HCT116 (cell line): ENCODE data around the gene ZGPAT. TPM values are rescaled to one million over a fixed set of nuclear protein-coding genes. Genes with fewer than 3 reads are reported as not detected.

Source experiments
- ATAC-seq: fragments of 200-7000 bp; cut with Tn5 transposase; 2 replicates; pipeline ENCODE4 v1.9.1; 2020; ENCODE audit warnings: mild to moderate bottlenecking, moderate library complexity
- BruUV-seq: library from RNA; stranded (reverse); fragments of 400-500 nt; replicated peaks from 2 replicates; lab custom pipeline; 2021; lab: Mats Ljungman, UMichigan
- CTCF ChIA-PET: fragments of 300-600 bp; sonication (Branson Sonifier 250); formaldehyde crosslinking; loops from one replicate; lab custom pipeline; 2021; ENCODE audit warnings: antibody characterized with exemption; lab: Charles Lee
- POLR2A ChIA-PET: fragments of 300-600, 350-600 bp; sonication (Branson Sonifier 250); formaldehyde crosslinking; loops from one replicate; lab custom pipeline; 2021; ENCODE audit warnings: antibody characterized with exemption; lab: Charles Lee
- RAD21 ChIA-PET, 2 experiments: fragments of 300-600 bp; sonication (Branson Sonifier 250); formaldehyde crosslinking; loops; one replicate each; lab custom pipeline; 2023; ENCODE audit warnings: low total read pairs in 2 of 2; ENCODE audit not compliant: uncharacterized antibody in 2 of 2, unreplicated experiment in 2 of 2, low non-redundant PET in 1 of 2; lab: Charles Lee
- DNase-seq: peaks from one replicate; pipeline ENCODE4 v3.0.0-alpha.2; 2010; ENCODE audit warnings: low read depth, low spot score
- H2AFZ ChIP-seq: fragments of 200-600 bp; shearing (Covaris generic), sonication (generic); 2 replicates; pipeline ENCODE4 v1.6.1; 2017; ENCODE audit warnings: low read depth, mixed run types, mixed read lengths, antibody characterized with exemption, low read length; ENCODE audit not compliant: poor library complexity, severe bottlenecking
- H3K27ac ChIP-seq: 2 replicates; pipeline ENCODE4 v1.5.1; 2012; ENCODE audit warnings: low read depth, low read length
- H3K27me3 ChIP-seq: fragments of 200-600 bp; sonication (generic); 2 replicates; pipeline ENCODE4 v1.6.1; 2016; ENCODE audit warnings: mixed run types, low read length, mixed read lengths; ENCODE audit not compliant: insufficient read depth
- H3K36me3 ChIP-seq, 2 experiments: fragments of 200-500 bp in 1 of 2; fragments of 200-600 bp in 1 of 2; sonication (Bioruptor generic) in 1 of 2; sonication (generic) in 1 of 2; 2 replicates each; pipeline versions ENCODE4 v1.5.1 to v1.6.1; 2014 to 2016; ENCODE audit warnings: low read length in 2 of 2, inconsistent platforms in 1 of 2, mixed read lengths in 1 of 2, mixed run types in 1 of 2; ENCODE audit not compliant: insufficient read depth in 2 of 2, control insufficient read depth in 1 of 2
- H3K4me1 ChIP-seq, 2 experiments: fragments of 200-600 bp in 1 of 2; sonication (generic) in 1 of 2; 2 replicates each; pipeline versions ENCODE4 v1.5.1 to v1.6.1; 2012 to 2017; ENCODE audit warnings: low read length in 2 of 2, inconsistent platforms in 1 of 2, mild to moderate bottlenecking in 1 of 2, mixed read lengths in 1 of 2, mixed run types in 1 of 2, moderate library complexity in 1 of 2; ENCODE audit not compliant: insufficient read depth in 2 of 2, control insufficient read depth in 1 of 2
- H3K4me2 ChIP-seq: fragments of 200-600 bp; sonication (generic); 2 replicates; pipeline ENCODE4 v1.6.1; 2017; ENCODE audit warnings: mixed run types, low read length, mixed read lengths
- H3K4me3 ChIP-seq, 2 experiments: fragments of 200-600 bp in 1 of 2; sonication (generic) in 1 of 2; replicated peaks in 1 of 2; 2 replicates each; pipeline ENCODE4 v1.5.1; 2011 to 2016; ENCODE audit warnings: low read length in 2 of 2, control low read depth in 1 of 2, low read depth in 1 of 2, mild to moderate bottlenecking in 1 of 2, mixed read lengths in 1 of 2, mixed run types in 1 of 2
- H3K79me2 ChIP-seq: fragments of 200-600 bp; sonication (generic); 2 replicates; pipeline ENCODE4 v1.6.1; 2017; ENCODE audit warnings: mild to moderate bottlenecking, mixed run types, low read length, moderate library complexity, mixed read lengths; ENCODE audit not compliant: insufficient read depth
- H3K9ac ChIP-seq: fragments of 200-600 bp; sonication (generic); 2 replicates; pipeline ENCODE4 v1.6.1; 2016; ENCODE audit warnings: low read length, mixed read lengths
- H3K9me2 ChIP-seq: fragments of 200-600 bp; sonication (generic), shearing (Covaris generic); 2 replicates; pipeline ENCODE4 v1.6.1; 2017; ENCODE audit warnings: mixed run types, mild to moderate bottlenecking, moderate library complexity; ENCODE audit not compliant: insufficient read depth
- H3K9me3 ChIP-seq, 2 experiments: fragments of 200-500 bp in 1 of 2; fragments of 200-600 bp in 1 of 2; sonication (Bioruptor generic) in 1 of 2; sonication (generic) in 1 of 2; 2 replicates each; pipeline ENCODE4 v1.6.1; 2014 to 2017; ENCODE audit warnings: low read length in 2 of 2, mixed read lengths in 2 of 2, inconsistent platforms in 1 of 2, low read depth in 1 of 2, mild to moderate bottlenecking in 1 of 2, mixed run types in 1 of 2, moderate library complexity in 1 of 2; ENCODE audit not compliant: control insufficient read depth in 1 of 2, insufficient read depth in 1 of 2
- H4K20me1 ChIP-seq: fragments of 200-600 bp; sonication (generic), shearing (Covaris generic); 2 replicates; pipeline ENCODE4 v1.6.1; 2017; ENCODE audit warnings: mixed run types, mild to moderate bottlenecking, moderate library complexity; ENCODE audit not compliant: insufficient read depth
- CBX3 ChIP-seq: IDR thresholded peaks from 2 replicates; pipeline ENCODE4 v1.6.1; 2012; ENCODE audit warnings: low read depth
- EGR1 ChIP-seq: IDR thresholded peaks from 2 replicates; pipeline ENCODE4 v1.6.1; 2012; ENCODE audit warnings: low read depth
- FOSL1 ChIP-seq: IDR thresholded peaks from 2 replicates; pipeline ENCODE4 v1.6.1; 2012; ENCODE audit warnings: low read depth
- MAX ChIP-seq: IDR thresholded peaks from 2 replicates; pipeline ENCODE4 v1.6.1; 2012
- POLR2A ChIP-seq: IDR thresholded peaks from 2 replicates; pipeline ENCODE4 v1.7.0; 2011; ENCODE audit warnings: borderline replicate concordance; ENCODE audit not compliant: insufficient read depth, insufficient read length; ENCODE audit errors: extremely low read depth
- SIN3A ChIP-seq: IDR thresholded peaks from 2 replicates; pipeline ENCODE4 v1.6.1; 2012; ENCODE audit warnings: low read depth
- ZNF274 ChIP-seq: fragments of 200-500 bp; sonication (Bioruptor generic); IDR thresholded peaks from 2 replicates; pipeline ENCODE4 v1.6.1; 2014; ENCODE audit warnings: mild to moderate bottlenecking, low read depth, low read length, inconsistent platforms
- intact Hi-C: fragments of 100-400 bp; cut with micrococcal nuclease; formaldehyde crosslinking; loops from 2 replicates; pipeline ENCODE4 v1.10.0; 2022
- total RNA-seq: library from RNA; stranded (reverse); gene quantifications from one replicate; pipeline ENCODE4 v1.2.1, GENCODE V29; 2021; ENCODE audit not compliant: unreplicated experiment

The ZGPAT gene
- total RNA-seq, 1 experiment from 2014 or later: 30.6 TPM

DNA sequence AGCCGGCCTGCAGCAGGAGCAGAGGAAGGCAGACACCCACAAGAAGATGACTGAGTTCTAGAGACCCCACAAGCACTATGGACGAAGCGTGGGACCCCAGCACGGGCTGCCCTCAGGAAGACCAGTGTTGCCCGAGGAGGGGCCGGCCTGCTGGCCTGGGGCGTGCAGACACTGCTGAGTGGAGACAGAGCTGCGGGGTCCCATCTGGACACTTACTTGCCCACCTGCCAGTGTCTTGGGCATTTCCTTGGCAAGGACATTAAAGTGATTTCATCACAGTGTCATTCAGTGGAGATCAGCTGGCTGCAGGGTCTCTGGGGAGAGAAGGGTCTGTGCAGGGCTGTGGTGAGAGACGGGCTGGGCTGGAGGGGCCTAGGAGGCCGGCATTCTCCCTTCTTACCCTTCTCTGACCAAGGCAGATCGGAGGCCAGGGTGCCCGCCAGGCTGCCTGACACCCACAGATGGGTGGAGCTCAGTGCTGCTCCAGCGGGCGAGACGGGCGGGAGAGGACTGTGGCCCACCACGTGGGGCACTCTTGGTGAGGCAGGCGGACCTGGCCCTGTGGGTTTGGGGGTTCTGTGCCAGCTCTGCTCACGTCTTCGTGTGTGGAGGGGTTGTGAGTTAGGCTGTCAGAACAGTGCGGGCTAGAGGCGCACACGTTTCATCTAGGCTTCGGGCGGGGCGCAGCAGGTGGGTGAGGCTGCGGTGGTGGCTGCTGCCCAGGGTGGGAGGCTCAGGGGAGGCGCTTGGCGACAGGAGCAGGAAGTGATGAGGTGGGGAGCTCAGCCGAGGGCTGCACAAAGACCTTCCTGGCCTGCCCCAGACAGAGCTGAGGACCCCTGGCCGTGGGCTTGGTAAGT, 28.2 kb downstream of the ZGPAT start, which contains the start of gene LIME1:
Gene LIME1, plus strand, starts transcription at position 806 of the 860 bp plus-strand sequence. CDS start 886 bp downstream, outside the sequence.
- ChIA-PET POLR2A (interaction anchor here (1.0 kb wide), 1 partner anchor 30 kb away, joined by 4 read pairs; no protein-coding TSS in a partner anchor), CTCF (interaction anchor here (0.6 to 1.6 kb wide), 2 partner anchors 13 to 198 kb away, joined by 3 read pairs; no protein-coding TSS in a partner anchor), RAD21 (interaction anchor here (0.6 to 0.7 kb wide), 3 partner anchors 160 to 220 kb away, joined by 3 read pairs; partner anchors contain the start of gene UCKL1 (in 1 of the 2))
- DNase-seq: no peak
- TF ChIP-seq ZNF274: no peak
- TF ChIP-seq SIN3A: 0 out of 2 replicates have a peak, but pooled peaks have one; percentile 27
- TF ChIP-seq FOSL1: no peak
- peak; percentile 89 for TF ChIP-seq MAX
- TF ChIP-seq CBX3: no peak
- TF ChIP-seq POLR2A: no peak
- TF ChIP-seq EGR1: no peak
- peak within 1 kb of the TSS; percentile 84 for H3K27ac ChIP-seq
- peaks cover 13 to 40% of the 10 kb centered on the region in 2 experiments; a peak in 3 of 4 replicates for H3K4me1 ChIP-seq
- H3K9me3 ChIP-seq: no peaks in the 10 kb centered on the region
- no peaks in the 10 kb centered on the region for H3K27me3 ChIP-seq
- peak; percentile 6; the same call in 1 of the 2 replicates for ATAC-seq
- no peak within 1 kb of the TSS for H2AFZ ChIP-seq
- H3K36me3 ChIP-seq: peaks cover 0 to 9% of the 10 kb centered on the region in 2 experiments; a peak in 2 of 4 replicates
- peaks cover 32% of the 10 kb centered on the region; the same call in 1 of the 2 replicates for H3K79me2 ChIP-seq
- BruUV-seq: no TSS peak
- intact Hi-C loops: loop anchor here (10.0 kb wide), 1 partner anchor 129 kb away; the partner anchor contains the start of genes ABHD16B and TPD52L2
- peak within 1 kb of the TSS; percentile 56 for H3K9ac ChIP-seq
- H4K20me1 ChIP-seq: no peaks in the 10 kb centered on the region
- H3K4me3 ChIP-seq: peak within 1 kb of the TSS; percentile 42 to 52
- peak within 1 kb of the TSS; percentile 66 for H3K4me2 ChIP-seq
- H3K9me2 ChIP-seq: no peaks in the 10 kb centered on the region
